Loucy (cell line): Measurements from ENCODE around the gene C2CD3.

Experiments used
- CTCF ChIP-seq: fragments of 200-600 bp; sonication (generic); conservative IDR thresholded peaks from 2 replicates; pipeline ENCODE4 v1.5.1; 2014; ENCODE audit warnings: mild to moderate bottlenecking, antibody characterized with exemption, low read length
- EZH2phosphoT487 ChIP-seq: fragments of 200-600 bp; IDR thresholded peaks from 2 replicates; pipeline ENCODE4 v1.6.1; 2018; ENCODE audit warnings: antibody characterized with exemption, mild to moderate bottlenecking, moderate library complexity, borderline replicate concordance

- no peak for TF ChIP-seq CTCF
- no peak for TF ChIP-seq EZH2phosphoT487
Measured at GRCh38 chr11:74171630-74171968, 797 bp upstream of the C2CD3 start.
